Adipocyte (in vitro differentiated cells): ENCODE measurements around the gene ZNF343.

Source experiments
- DNase-seq: peaks from one replicate; pipeline ENCODE4 v3.0.0-alpha.2; 2015; ENCODE audit warnings: low read depth
- H3K27me3 ChIP-seq: replicated peaks from 2 replicates; pipeline ENCODE4 v1.7.0; 2013; ENCODE audit warnings: mild to moderate bottlenecking, low read length, moderate library complexity; ENCODE audit not compliant: control insufficient read depth, insufficient read depth
- H3K36me3 ChIP-seq: 2 replicates; pipeline ENCODE4 v1.7.0; 2013; ENCODE audit warnings: low read length, mild to moderate bottlenecking, moderate library complexity; ENCODE audit not compliant: control insufficient read depth, insufficient read depth, severe bottlenecking
- H3K4me1 ChIP-seq: 2 replicates; pipeline ENCODE4 v1.7.0; 2013; ENCODE audit warnings: mild to moderate bottlenecking, low read length, moderate library complexity; ENCODE audit not compliant: control insufficient read depth, insufficient read depth
- H3K4me3 ChIP-seq: 2 replicates; pipeline ENCODE4 v1.7.0; 2013; ENCODE audit warnings: mild to moderate bottlenecking, low read length, moderate library complexity
- H3K9ac ChIP-seq: 2 replicates; pipeline ENCODE4 v1.7.0; 2013; ENCODE audit warnings: mild to moderate bottlenecking, low read length, moderate library complexity
- H3K9me3 ChIP-seq: 2 replicates; pipeline ENCODE4 v1.7.0; 2013; ENCODE audit warnings: mild to moderate bottlenecking, low read length, moderate library complexity; ENCODE audit not compliant: control insufficient read depth

The ZNF343 gene

GRCh38 chr20:2508631-2509467 lies at the start of gene ZNF343:
Gene ZNF343 (minus strand): TSS chr20:2508915. CDS start chr20:2493895, 15,020 bp downstream.
- no peaks in the 10 kb centered on the region for H3K27me3 ChIP-seq
- H3K4me1 ChIP-seq, result peaks cover 17% of the 10 kb centered on the region
- DNase-seq, result peak; percentile 94
- no peaks in the 10 kb centered on the region for H3K36me3 ChIP-seq
- H3K9me3 ChIP-seq, result no peaks in the 10 kb centered on the region
- H3K4me3 ChIP-seq, result peak within 1 kb of the TSS; percentile 96
- peak within 1 kb of the TSS; percentile 96 for H3K9ac ChIP-seq

- H3K4me1 ChIP-seq, result peaks cover 3% of the 10 kb centered on the region
- H3K9ac ChIP-seq, result no peak overlapping the region
- no peaks in the 10 kb centered on the region for H3K9me3 ChIP-seq
- no peak for DNase-seq
- H3K27me3 ChIP-seq, result peaks cover 67% of the 10 kb centered on the region
- no peaks in the 10 kb centered on the region for H3K36me3 ChIP-seq
- no peak overlapping the region for H3K4me3 ChIP-seq
Measured at GRCh38 chr20:2557873-2558580, 49.3 kb upstream of the ZNF343 start.

GRCh38 chr20:2545594-2545993 lies 36.9 kb upstream of the ZNF343 start:
- DNase-seq, result no peak
- Histone ChIP-seq H3K27me3 (peaks cover 54% of the 10 kb centered on the region), H3K36me3 (no peaks in the 10 kb centered on the region), H3K4me1 (peaks cover 4% of the 10 kb centered on the region), H3K4me3 (no peak overlapping the region), H3K9ac (no peak overlapping the region), H3K9me3 (no peaks in the 10 kb centered on the region)

GRCh38 chr20:2544211-2544610 lies 35.5 kb upstream of the ZNF343 start:
- Histone ChIP-seq H3K9ac (no peak overlapping the region), H3K4me1 (peaks cover 9% of the 10 kb centered on the region), H3K27me3 (peaks cover 48% of the 10 kb centered on the region), H3K4me3 (no peak overlapping the region), H3K9me3 (no peaks in the 10 kb centered on the region), H3K36me3 (no peaks in the 10 kb centered on the region)
- DNase-seq, result peak; percentile 14

GRCh38 chr20:2542361-2542760 lies 33.6 kb upstream of the ZNF343 start:
- Histone ChIP-seq H3K4me3 (no peak overlapping the region), H3K4me1 (peaks cover 14% of the 10 kb centered on the region), H3K36me3 (no peaks in the 10 kb centered on the region), H3K9ac (no peak overlapping the region), H3K27me3 (peaks cover 48% of the 10 kb centered on the region), H3K9me3 (no peaks in the 10 kb centered on the region)
- no peak for DNase-seq

GRCh38 chr20:2541940-2542339 lies 33.2 kb upstream of the ZNF343 start:
- Histone ChIP-seq H3K27me3 (peaks cover 48% of the 10 kb centered on the region), H3K4me3 (no peak overlapping the region), H3K9me3 (no peaks in the 10 kb centered on the region), H3K36me3 (no peaks in the 10 kb centered on the region), H3K4me1 (peaks cover 14% of the 10 kb centered on the region), H3K9ac (no peak overlapping the region)
- no peak for DNase-seq

GRCh38 chr20:2538931-2539720 lies 30.4 kb upstream of the ZNF343 start:
- H3K9me3 ChIP-seq, result no peaks in the 10 kb centered on the region
- peaks cover 42% of the 10 kb centered on the region for H3K27me3 ChIP-seq
- H3K4me1 ChIP-seq, result peaks cover 9% of the 10 kb centered on the region
- DNase-seq, result no peak
- H3K4me3 ChIP-seq, result no peak overlapping the region
- H3K9ac ChIP-seq, result no peak overlapping the region
- H3K36me3 ChIP-seq, result no peaks in the 10 kb centered on the region

- DNase-seq, result no peak
- Histone ChIP-seq H3K9ac (no peak overlapping the region), H3K27me3 (peaks cover 48% of the 10 kb centered on the region), H3K4me1 (peaks cover 9% of the 10 kb centered on the region), H3K9me3 (no peaks in the 10 kb centered on the region), H3K4me3 (no peak overlapping the region), H3K36me3 (no peaks in the 10 kb centered on the region)
Measured at GRCh38 chr20:2538356-2538755, 29.6 kb upstream of the ZNF343 start.

GRCh38 chr20:2537101-2537500 lies 28.4 kb upstream of the ZNF343 start:
- Histone ChIP-seq H3K9ac (no peak overlapping the region), H3K4me1 (peaks cover 9% of the 10 kb centered on the region), H3K9me3 (no peaks in the 10 kb centered on the region), H3K27me3 (peaks cover 52% of the 10 kb centered on the region), H3K36me3 (no peaks in the 10 kb centered on the region), H3K4me3 (no peak overlapping the region)
- no peak for DNase-seq

- Histone ChIP-seq H3K9me3 (no peaks in the 10 kb centered on the region), H3K4me1 (peaks cover 9% of the 10 kb centered on the region), H3K4me3 (no peak within 1 kb of the TSS), H3K36me3 (no peaks in the 10 kb centered on the region), H3K27me3 (peaks cover 50% of the 10 kb centered on the region), H3K9ac (no peak within 1 kb of the TSS)
- no peak for DNase-seq
Measured at GRCh38 chr20:2536560-2536986, 27.9 kb upstream of the ZNF343 start, which contains the start of gene TMC2. Gene TMC2 (plus strand): TSS chr20:2536573. CDS start chr20:2536622, 49 bp downstream.
